HUDEP-2 (cell line): Measurements from ENCODE around the gene TSPAN1.

Experiments
- DNase-seq, 76 experiments: peaks; one replicate each; lab custom pipeline; 2025; ENCODE audit not compliant: unreplicated experiment in 76 of 76; lab: John Stamatoyannopoulos, UW

The TSPAN1 gene

GRCh38 chr1:46183926-46184557 is 9.2 kb downstream of the TSPAN1 start:
- no peak for DNase-seq

GRCh38 chr1:46184920-46185658 is 10.2 kb downstream of the TSPAN1 start:
- peak in 4 of 76 experiments; percentile 9 to 28 (median 18) for DNase-seq

- no peak for DNase-seq
Measured at GRCh38 chr1:46186076-46186475, 11.2 kb downstream of the TSPAN1 start.

GRCh38 chr1:46187106-46187869 is 12.4 kb downstream of the TSPAN1 start:
- DNase-seq: no peak

- no peak for DNase-seq
Measured at GRCh38 chr1:46188295-46189030, 13.6 kb downstream of the TSPAN1 start.

- DNase-seq: no peak
Measured at GRCh38 chr1:46190539-46190938, 15.7 kb downstream of the TSPAN1 start.

- DNase-seq: no peak
Measured at GRCh38 chr1:46191033-46191701, 16.3 kb downstream of the TSPAN1 start.

GRCh38 chr1:46192171-46192570 is 17.3 kb downstream of the TSPAN1 start:
- no peak for DNase-seq

- DNase-seq: no peak
Measured at GRCh38 chr1:46193285-46193684, 18.4 kb downstream of the TSPAN1 start.

GRCh38 chr1:46193984-46194570 is 19.2 kb downstream of the TSPAN1 start:
- DNase-seq: no peak

- no peak for DNase-seq
Measured at GRCh38 chr1:46194641-46195193, 19.8 kb downstream of the TSPAN1 start.

- no peak for DNase-seq
Measured at GRCh38 chr1:46196609-46197008, 21.7 kb downstream of the TSPAN1 start.

GRCh38 chr1:46197560-46197963 is 22.7 kb downstream of the TSPAN1 start:
- no peak for DNase-seq

- DNase-seq: peak in 53 of 76 experiments; percentile 5 to 67 (median 42)
Measured at GRCh38 chr1:46197964-46198811, 23.3 kb downstream of the TSPAN1 start, which contains the start of gene POMGNT1. Gene POMGNT1, minus strand, starts transcription at chr1:46198434. Its CDS starts 613 bp downstream, at chr1:46197821.

GRCh38 chr1:46199233-46199749 is 24.4 kb downstream of the TSPAN1 start:
- no peak for DNase-seq

- DNase-seq: no peak
Measured at GRCh38 chr1:46203738-46204405, 29.0 kb downstream of the TSPAN1 start.

- no peak for DNase-seq
Measured at GRCh38 chr1:46204406-46204742, 29.5 kb downstream of the TSPAN1 start.

- no peak for DNase-seq
Measured at GRCh38 chr1:46205141-46205540, 30.3 kb downstream of the TSPAN1 start.
